WTC11 (cell line): ENCODE measurements around the gene GADL1. TPM values are rescaled to one million over a fixed set of nuclear protein-coding genes. Genes with fewer than 3 reads are reported as not detected.

Experiments used
- ATAC-seq: fragments of 200-7000 bp; cut with Tn5 transposase; 2 replicates; pipeline ENCODE4 v1.10.0; 2021; ENCODE audit warnings: mild to moderate bottlenecking, moderate library complexity
- CTCF ChIA-PET: fragments of 300-600 bp; sonication (Branson Sonifier 250); formaldehyde crosslinking; loops from one replicate; lab custom pipeline; 2021; ENCODE audit warnings: antibody characterized with exemption; lab: Charles Lee
- POLR2A ChIA-PET: fragments of 350-600 bp; sonication (Branson Sonifier 250); formaldehyde crosslinking; loops from one replicate; lab custom pipeline; 2021; ENCODE audit warnings: antibody characterized with exemption; lab: Charles Lee
- DNase-seq: peaks from one replicate; pipeline ENCODE4 v3.0.0; 2021; ENCODE audit warnings: low spot score
- H3K27ac Mint-ChIP-seq: 2 replicates; pipeline ENCODE4 v1.8.0; 2021; ENCODE audit warnings: mixed read lengths
- H3K27me3 Mint-ChIP-seq: 2 replicates; pipeline ENCODE4 v1.8.0; 2021; ENCODE audit warnings: low read depth, mild to moderate bottlenecking, moderate library complexity, mixed read lengths
- H3K36me3 Mint-ChIP-seq: 2 replicates; pipeline ENCODE4 v1.8.0; 2021; ENCODE audit warnings: mixed read lengths
- H3K4me1 Mint-ChIP-seq: 2 replicates; pipeline ENCODE4 v1.8.0; 2022; ENCODE audit warnings: mixed read lengths
- H3K4me3 Mint-ChIP-seq: 2 replicates; pipeline ENCODE4 v1.8.0; 2021; ENCODE audit warnings: mild to moderate bottlenecking, moderate library complexity, mixed read lengths
- H3K9me3 Mint-ChIP-seq: 2 replicates; pipeline ENCODE4 v1.8.0; 2021; ENCODE audit warnings: mixed read lengths
- ATF1 ChIP-seq: sonication (generic); formaldehyde crosslinking; IDR thresholded peaks from 2 replicates; pipeline ENCODE4 v1.8.1; 2023; ENCODE audit warnings: mild to moderate bottlenecking, moderate library complexity, missing genetic modification reagents
- CBFB ChIP-seq: sonication (generic); formaldehyde crosslinking; IDR thresholded peaks from 2 replicates; pipeline ENCODE4 v1.8.1; 2022; ENCODE audit warnings: mild to moderate bottlenecking, low read depth, missing genetic modification reagents
- CDX4 ChIP-seq: fragments of 250-450 bp; sonication (Bioruptor Pico); IDR thresholded peaks from 2 replicates; pipeline ENCODE4 v1.9.0; 2021; ENCODE audit warnings: moderate library complexity, mild to moderate bottlenecking, inconsistent platforms, borderline replicate concordance
- CREB1 ChIP-seq: sonication (generic); formaldehyde crosslinking; IDR thresholded peaks from 2 replicates; pipeline ENCODE4 v1.8.0; 2023; ENCODE audit warnings: mild to moderate bottlenecking, missing genetic modification reagents
- ELF4 ChIP-seq: sonication (generic); formaldehyde crosslinking; IDR thresholded peaks from 2 replicates; pipeline ENCODE4 v1.8.1; 2022; ENCODE audit warnings: low read depth, mild to moderate bottlenecking, moderate library complexity, missing genetic modification reagents
- EMX1 ChIP-seq: fragments of 250-450 bp; sonication (Bioruptor Pico); IDR thresholded peaks from 2 replicates; pipeline ENCODE4 v1.8.0; 2021; ENCODE audit warnings: mild to moderate bottlenecking
- ERG ChIP-seq: fragments of 250-450 bp; sonication (Bioruptor Pico); IDR thresholded peaks from 2 replicates; pipeline ENCODE4 v1.8.0; 2021; ENCODE audit warnings: mild to moderate bottlenecking
- GABPB1 ChIP-seq: sonication (generic); formaldehyde crosslinking; IDR thresholded peaks from 2 replicates; pipeline ENCODE4 v1.8.1; 2023; ENCODE audit warnings: mild to moderate bottlenecking, missing genetic modification reagents
- NFATC4 ChIP-seq: fragments of 250-450 bp; sonication (Bioruptor Pico); IDR thresholded peaks from 2 replicates; pipeline ENCODE4 v1.9.0; 2021; ENCODE audit warnings: mild to moderate bottlenecking
- NFYB ChIP-seq: sonication (generic); formaldehyde crosslinking; conservative IDR thresholded peaks from 2 replicates; pipeline ENCODE4 v1.8.0; 2022; ENCODE audit warnings: low read depth, missing genetic modification reagents
- NR1H2 ChIP-seq: sonication (generic); formaldehyde crosslinking; IDR thresholded peaks from 2 replicates; pipeline ENCODE4 v1.9.0; 2021; ENCODE audit warnings: mild to moderate bottlenecking, moderate library complexity, missing genetic modification reagents
- NR2C2 ChIP-seq: sonication (generic); formaldehyde crosslinking; IDR thresholded peaks from 2 replicates; pipeline ENCODE4 v1.8.0; 2022; ENCODE audit warnings: mild to moderate bottlenecking, missing genetic modification reagents
- SOX15 ChIP-seq: fragments of 250-450 bp; sonication (Bioruptor Pico); IDR thresholded peaks from 2 replicates; pipeline ENCODE4 v1.9.0; 2021; ENCODE audit warnings: mild to moderate bottlenecking
- SP1 ChIP-seq: sonication (generic); formaldehyde crosslinking; conservative IDR thresholded peaks from 2 replicates; pipeline ENCODE4 v1.8.1; 2022; ENCODE audit warnings: missing genetic modification reagents
- TEAD1 ChIP-seq: sonication (generic); formaldehyde crosslinking; IDR thresholded peaks from 2 replicates; pipeline ENCODE4 v1.8.0; 2022; ENCODE audit warnings: mild to moderate bottlenecking, missing genetic modification reagents
- USF1 ChIP-seq: sonication (generic); formaldehyde crosslinking; IDR thresholded peaks from 2 replicates; pipeline ENCODE4 v1.8.0; 2022; ENCODE audit warnings: mild to moderate bottlenecking, missing genetic modification reagents
- ZNF219 ChIP-seq: sonication (generic); formaldehyde crosslinking; IDR thresholded peaks from 2 replicates; pipeline ENCODE4 v1.8.0; 2023; ENCODE audit warnings: missing genetic modification reagents, mild to moderate bottlenecking, borderline replicate concordance
- ZNF232 ChIP-seq: sonication (generic); formaldehyde crosslinking; IDR thresholded peaks from 2 replicates; pipeline ENCODE4 v1.8.0; 2022; ENCODE audit warnings: mild to moderate bottlenecking, missing genetic modification reagents
- ZNF317 ChIP-seq: sonication (generic); formaldehyde crosslinking; IDR thresholded peaks from 2 replicates; pipeline ENCODE4 v1.8.1; 2023; ENCODE audit warnings: low read depth, mild to moderate bottlenecking, moderate library complexity, missing genetic modification reagents, borderline replicate concordance
- ZNF416 ChIP-seq: fragments of 250-450 bp; sonication (Bioruptor Pico); IDR thresholded peaks from 2 replicates; pipeline ENCODE4 v1.9.0; 2021; ENCODE audit warnings: mild to moderate bottlenecking, inconsistent platforms
- total RNA-seq: library from RNA; stranded (reverse); gene quantifications from 3 replicates; pipeline ENCODE4 v1.2.3, GENCODE V29; 2021
- TF ChIP-seq, protein P1 (sequence below): fragments of 250-450 bp; sonication (Bioruptor Pico); IDR thresholded peaks from 2 replicates; pipeline ENCODE4 v1.9.0; 2021; ENCODE audit warnings: mild to moderate bottlenecking
- TF ChIP-seq, protein P2 (sequence below): sonication (generic); formaldehyde crosslinking; IDR thresholded peaks from 2 replicates; pipeline ENCODE4 v1.8.1; 2023; ENCODE audit warnings: mild to moderate bottlenecking, missing genetic modification reagents, moderate library complexity
- TF ChIP-seq, protein P3 (sequence below): sonication (generic); formaldehyde crosslinking; conservative IDR thresholded peaks from 2 replicates; pipeline ENCODE4 v1.8.1; 2022; ENCODE audit warnings: mild to moderate bottlenecking, missing genetic modification reagents
- TF ChIP-seq, protein P4 (sequence below): fragments of 200-600 bp; IDR thresholded peaks from 2 replicates; pipeline ENCODE4 v1.8.0; 2022; ENCODE audit warnings: antibody characterized with exemption

Gene GADL1
- total RNA-seq, 1 experiment from 2014 or later, result 0.15 TPM

- TF ChIP-seq, protein P1, sequence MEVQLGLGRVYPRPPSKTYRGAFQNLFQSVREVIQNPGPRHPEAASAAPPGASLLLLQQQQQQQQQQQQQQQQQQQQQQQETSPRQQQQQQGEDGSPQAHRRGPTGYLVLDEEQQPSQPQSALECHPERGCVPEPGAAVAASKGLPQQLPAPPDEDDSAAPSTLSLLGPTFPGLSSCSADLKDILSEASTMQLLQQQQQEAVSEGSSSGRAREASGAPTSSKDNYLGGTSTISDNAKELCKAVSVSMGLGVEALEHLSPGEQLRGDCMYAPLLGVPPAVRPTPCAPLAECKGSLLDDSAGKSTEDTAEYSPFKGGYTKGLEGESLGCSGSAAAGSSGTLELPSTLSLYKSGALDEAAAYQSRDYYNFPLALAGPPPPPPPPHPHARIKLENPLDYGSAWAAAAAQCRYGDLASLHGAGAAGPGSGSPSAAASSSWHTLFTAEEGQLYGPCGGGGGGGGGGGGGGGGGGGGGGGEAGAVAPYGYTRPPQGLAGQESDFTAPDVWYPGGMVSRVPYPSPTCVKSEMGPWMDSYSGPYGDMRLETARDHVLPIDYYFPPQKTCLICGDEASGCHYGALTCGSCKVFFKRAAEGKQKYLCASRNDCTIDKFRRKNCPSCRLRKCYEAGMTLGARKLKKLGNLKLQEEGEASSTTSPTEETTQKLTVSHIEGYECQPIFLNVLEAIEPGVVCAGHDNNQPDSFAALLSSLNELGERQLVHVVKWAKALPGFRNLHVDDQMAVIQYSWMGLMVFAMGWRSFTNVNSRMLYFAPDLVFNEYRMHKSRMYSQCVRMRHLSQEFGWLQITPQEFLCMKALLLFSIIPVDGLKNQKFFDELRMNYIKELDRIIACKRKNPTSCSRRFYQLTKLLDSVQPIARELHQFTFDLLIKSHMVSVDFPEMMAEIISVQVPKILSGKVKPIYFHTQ (CRISPR knock-in tag), result no peak
- TF ChIP-seq, all 79 proteins: peak for 0
Measured at GRCh38 chr3:30733209-30733608, 161.3 kb downstream of the GADL1 start (continued).

DNA sequence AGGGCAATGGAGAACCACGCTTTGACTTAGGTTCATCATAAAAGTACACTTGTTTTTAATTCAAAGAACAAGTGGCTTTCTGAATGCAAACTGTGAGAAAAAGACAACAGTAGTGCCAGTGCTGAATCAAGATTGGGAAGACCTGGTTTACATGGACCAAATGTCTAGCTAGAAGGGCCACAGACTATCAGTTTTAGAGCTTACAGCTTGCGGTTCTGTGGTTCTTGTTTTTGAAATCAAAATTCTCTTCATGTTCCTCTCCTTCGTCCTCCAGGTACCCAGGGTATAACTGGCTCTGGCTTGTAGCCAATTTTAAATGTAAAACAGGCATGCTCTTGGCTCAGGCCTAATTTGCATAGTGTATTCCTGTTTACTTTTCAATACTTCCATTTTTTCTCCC is 163.5 kb downstream of the GADL1 start:
- H3K27me3 Mint-ChIP-seq, result no peaks in the 10 kb centered on the region
- no peaks in the 10 kb centered on the region for H3K36me3 Mint-ChIP-seq
- peaks cover 13% of the 10 kb centered on the region; the same call in 1 of the 2 replicates for H3K4me1 Mint-ChIP-seq
- peaks cover 7% of the 10 kb centered on the region for H3K9me3 Mint-ChIP-seq
- ChIA-PET POLR2A (no interaction called here), CTCF (interaction anchor here (1.0 kb wide), 1 partner anchor 532 kb away, joined by 3 read pairs; no protein-coding TSS in a partner anchor)
- no peak overlapping the region for H3K27ac Mint-ChIP-seq
- TF ChIP-seq, protein P2, sequence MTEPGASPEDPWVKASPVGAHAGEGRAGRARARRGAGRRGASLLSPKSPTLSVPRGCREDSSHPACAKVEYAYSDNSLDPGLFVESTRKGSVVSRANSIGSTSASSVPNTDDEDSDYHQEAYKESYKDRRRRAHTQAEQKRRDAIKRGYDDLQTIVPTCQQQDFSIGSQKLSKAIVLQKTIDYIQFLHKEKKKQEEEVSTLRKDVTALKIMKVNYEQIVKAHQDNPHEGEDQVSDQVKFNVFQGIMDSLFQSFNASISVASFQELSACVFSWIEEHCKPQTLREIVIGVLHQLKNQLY (CRISPR knock-in tag), result no peak
- TF ChIP-seq ERG (CRISPR knock-in tag), result no peak
- TF ChIP-seq, protein P1 (CRISPR knock-in tag), result no peak
- TF ChIP-seq CDX4 (CRISPR knock-in tag), result no peak
- TF ChIP-seq SOX15, result no peak
- no peak for TF ChIP-seq ZNF416
- TF ChIP-seq NR2C2 (CRISPR knock-in tag), result no peak
- TF ChIP-seq SP1 (CRISPR knock-in tag), result no peak
- TF ChIP-seq ATF1, result no peak
- no peak for TF ChIP-seq GABPB1 (CRISPR knock-in tag)
- TF ChIP-seq, protein P3, sequence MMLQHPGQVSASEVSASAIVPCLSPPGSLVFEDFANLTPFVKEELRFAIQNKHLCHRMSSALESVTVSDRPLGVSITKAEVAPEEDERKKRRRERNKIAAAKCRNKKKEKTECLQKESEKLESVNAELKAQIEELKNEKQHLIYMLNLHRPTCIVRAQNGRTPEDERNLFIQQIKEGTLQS, result no peak
- no peak for TF ChIP-seq ELF4
- no peak for TF ChIP-seq CBFB (CRISPR knock-in tag)
- TF ChIP-seq ZNF232, result no peak
- no peak for TF ChIP-seq CREB1 (CRISPR knock-in tag)
- TF ChIP-seq NFYB (CRISPR knock-in tag), result no peak
- DNase-seq (no peak), ATAC-seq (no peak)
- H3K4me3 Mint-ChIP-seq, result no peak overlapping the region

- peaks cover 13% of the 10 kb centered on the region; the same call in 1 of the 2 replicates for H3K4me1 Mint-ChIP-seq
- H3K4me3 Mint-ChIP-seq, result no peak overlapping the region
- no peaks in the 10 kb centered on the region for H3K27me3 Mint-ChIP-seq
- H3K9me3 Mint-ChIP-seq, result 0 out of 2 replicates have a peak, but pooled peaks cover 5% of the 10 kb centered on the region
- H3K27ac Mint-ChIP-seq, result no peak overlapping the region
- ChIA-PET CTCF (no interaction called here), POLR2A (no interaction called here)
- ATAC-seq, result no peak
- no peak for DNase-seq
- no peaks in the 10 kb centered on the region for H3K36me3 Mint-ChIP-seq
- TF ChIP-seq NR1H2 (no peak), NFYB (CRISPR knock-in tag) (no peak), ZNF317 (CRISPR knock-in tag) (no peak), USF1 (CRISPR knock-in tag) (no peak), ZNF219 (CRISPR knock-in tag) (no peak), TEAD1 (no peak), NFATC4 (no peak), EMX1 (CRISPR knock-in tag) (no peak), ZNF232 (no peak)
- TF ChIP-seq, protein P4, sequence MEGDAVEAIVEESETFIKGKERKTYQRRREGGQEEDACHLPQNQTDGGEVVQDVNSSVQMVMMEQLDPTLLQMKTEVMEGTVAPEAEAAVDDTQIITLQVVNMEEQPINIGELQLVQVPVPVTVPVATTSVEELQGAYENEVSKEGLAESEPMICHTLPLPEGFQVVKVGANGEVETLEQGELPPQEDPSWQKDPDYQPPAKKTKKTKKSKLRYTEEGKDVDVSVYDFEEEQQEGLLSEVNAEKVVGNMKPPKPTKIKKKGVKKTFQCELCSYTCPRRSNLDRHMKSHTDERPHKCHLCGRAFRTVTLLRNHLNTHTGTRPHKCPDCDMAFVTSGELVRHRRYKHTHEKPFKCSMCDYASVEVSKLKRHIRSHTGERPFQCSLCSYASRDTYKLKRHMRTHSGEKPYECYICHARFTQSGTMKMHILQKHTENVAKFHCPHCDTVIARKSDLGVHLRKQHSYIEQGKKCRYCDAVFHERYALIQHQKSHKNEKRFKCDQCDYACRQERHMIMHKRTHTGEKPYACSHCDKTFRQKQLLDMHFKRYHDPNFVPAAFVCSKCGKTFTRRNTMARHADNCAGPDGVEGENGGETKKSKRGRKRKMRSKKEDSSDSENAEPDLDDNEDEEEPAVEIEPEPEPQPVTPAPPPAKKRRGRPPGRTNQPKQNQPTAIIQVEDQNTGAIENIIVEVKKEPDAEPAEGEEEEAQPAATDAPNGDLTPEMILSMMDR, result no peak
Measured at GRCh38 chr3:30729936-30730335, 164.5 kb downstream of the GADL1 start.
